RPMI8226 (cell line): Measurements from ENCODE around the gene DDX49.
"Not testable (repeated sequence)": the region's sequence is repeated elsewhere in the genome, so short reads cannot be mapped to it uniquely, and the experiment has no call there.

Experiments used
- DNase-seq: peaks from one replicate; pipeline ENCODE4 v3.0.0-alpha.2; 2015

Gene DDX49

GRCh38 chr19:18946335-18946734 lies 26.8 kb downstream of the DDX49 start:
- no peak for DNase-seq

GRCh38 chr19:18946918-18947317 lies 27.4 kb downstream of the DDX49 start:
- DNase-seq: peak; percentile 88

- no peak for DNase-seq
Observed at GRCh38 chr19:18948075-18948975, 28.8 kb downstream of the DDX49 start.

- no peak for DNase-seq
Observed at GRCh38 chr19:18948976-18949356, 29.5 kb downstream of the DDX49 start.

GRCh38 chr19:18949858-18950257 lies 30.3 kb downstream of the DDX49 start:
- DNase-seq: no peak

- DNase-seq: no peak
Observed at GRCh38 chr19:18951721-18952281, 32.3 kb downstream of the DDX49 start.

GRCh38 chr19:18952364-18953003 lies 33.0 kb downstream of the DDX49 start:
- DNase-seq: not testable (repeated sequence)

- DNase-seq: no peak
Observed at GRCh38 chr19:18954094-18954493, 34.6 kb downstream of the DDX49 start.

GRCh38 chr19:18955042-18955441 lies 35.5 kb downstream of the DDX49 start:
- DNase-seq: no peak

- DNase-seq: no peak
Observed at GRCh38 chr19:18960370-18960769, 40.9 kb downstream of the DDX49 start.

GRCh38 chr19:18961767-18962620 lies 42.5 kb downstream of the DDX49 start:
- peak; percentile 59 for DNase-seq

- no peak for DNase-seq
Observed at GRCh38 chr19:18964121-18964520, 44.6 kb downstream of the DDX49 start.

GRCh38 chr19:18966307-18966706 lies 46.8 kb downstream of the DDX49 start:
- DNase-seq: no peak

- DNase-seq: peak; percentile 43
Observed at GRCh38 chr19:18967358-18968146, 48.0 kb downstream of the DDX49 start.

GRCh38 chr19:18969931-18970659 lies 50.6 kb downstream of the DDX49 start:
- no peak for DNase-seq

GRCh38 chr19:18972301-18972811 lies 52.8 kb downstream of the DDX49 start:
- DNase-seq: no peak

- DNase-seq: no peak
Observed at GRCh38 chr19:18972851-18973250, 53.3 kb downstream of the DDX49 start.

GRCh38 chr19:18975011-18975410 lies 55.5 kb downstream of the DDX49 start:
- no peak for DNase-seq

- no peak for DNase-seq
Observed at GRCh38 chr19:18975869-18976268, 56.4 kb downstream of the DDX49 start.
